SU-DHL-6 (cell line): ENCODE measurements around the gene GSC2.

Experiments used
- EZH2phosphoT487 ChIP-seq: fragments of 200-600 bp; sonication (generic), shearing (Covaris generic); conservative IDR thresholded peaks from 2 replicates; pipeline ENCODE4 v1.6.1; 2018; ENCODE audit warnings: mild to moderate bottlenecking, antibody characterized with exemption, low read length, moderate library complexity, mixed read lengths
- TF ChIP-seq, protein P1 (sequence below): fragments of 200-600 bp; sonication (generic); IDR thresholded peaks from one replicate; pipeline ENCODE4 v1.5.1; 2017; ENCODE audit warnings: antibody characterized with exemption, mild to moderate bottlenecking, low read length, moderate library complexity; ENCODE audit not compliant: insufficient read depth, poor library complexity, severe bottlenecking

DNA sequence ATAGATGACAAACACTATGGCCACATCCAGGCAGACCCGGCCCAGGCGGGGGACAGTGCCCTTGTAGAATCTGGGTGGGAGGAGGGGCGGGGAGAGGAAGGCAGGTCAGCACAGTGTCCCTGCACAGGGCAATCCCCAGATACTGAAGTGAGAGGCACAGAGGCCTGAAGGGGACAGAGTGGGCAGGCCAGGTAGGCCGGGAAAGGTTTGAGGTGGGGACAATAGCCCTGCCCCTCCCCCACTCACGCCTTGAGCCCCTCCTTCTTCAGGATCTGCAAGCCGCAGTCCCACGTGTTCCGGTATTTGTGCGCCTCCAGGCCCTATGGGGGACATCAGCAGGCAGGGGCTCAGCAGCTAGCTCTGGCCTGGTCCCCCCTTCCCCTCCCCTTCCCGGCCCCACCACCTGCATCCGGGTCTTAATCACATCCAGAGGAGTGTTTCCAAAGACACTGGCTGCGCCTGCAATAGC, 26.1 kb upstream of the GSC2 start:
- TF ChIP-seq, protein P1, sequence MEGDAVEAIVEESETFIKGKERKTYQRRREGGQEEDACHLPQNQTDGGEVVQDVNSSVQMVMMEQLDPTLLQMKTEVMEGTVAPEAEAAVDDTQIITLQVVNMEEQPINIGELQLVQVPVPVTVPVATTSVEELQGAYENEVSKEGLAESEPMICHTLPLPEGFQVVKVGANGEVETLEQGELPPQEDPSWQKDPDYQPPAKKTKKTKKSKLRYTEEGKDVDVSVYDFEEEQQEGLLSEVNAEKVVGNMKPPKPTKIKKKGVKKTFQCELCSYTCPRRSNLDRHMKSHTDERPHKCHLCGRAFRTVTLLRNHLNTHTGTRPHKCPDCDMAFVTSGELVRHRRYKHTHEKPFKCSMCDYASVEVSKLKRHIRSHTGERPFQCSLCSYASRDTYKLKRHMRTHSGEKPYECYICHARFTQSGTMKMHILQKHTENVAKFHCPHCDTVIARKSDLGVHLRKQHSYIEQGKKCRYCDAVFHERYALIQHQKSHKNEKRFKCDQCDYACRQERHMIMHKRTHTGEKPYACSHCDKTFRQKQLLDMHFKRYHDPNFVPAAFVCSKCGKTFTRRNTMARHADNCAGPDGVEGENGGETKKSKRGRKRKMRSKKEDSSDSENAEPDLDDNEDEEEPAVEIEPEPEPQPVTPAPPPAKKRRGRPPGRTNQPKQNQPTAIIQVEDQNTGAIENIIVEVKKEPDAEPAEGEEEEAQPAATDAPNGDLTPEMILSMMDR: no peak
- no peak for TF ChIP-seq EZH2phosphoT487
